DMS53 (cell line): ENCODE results near the gene BAZ1B.
A peak's percentile ranks its signal among the peaks of the same experiment; 100 is the strongest.
"Not testable (repeated sequence)": the region's sequence is repeated elsewhere in the genome, so short reads cannot be mapped to it uniquely, and the experiment has no call there.

ENCODE experiments used
- DNase-seq: peaks from one replicate; lab custom pipeline; 2025; lab: John Stamatoyannopoulos, UW

The BAZ1B gene

GRCh38 chr7:73442903-73443500 is 79.1 kb downstream of the BAZ1B start:
- DNase-seq = peak; percentile 30

- DNase-seq = peak; percentile 23
These were observed 79.7 kb downstream of the BAZ1B start for GRCh38 chr7:73442222-73442902.

GRCh38 chr7:73439410-73439704 is 82.7 kb downstream of the BAZ1B start:
- peak; percentile 46 for DNase-seq

- peak; percentile 46 for DNase-seq
These were observed 83.3 kb downstream of the BAZ1B start for GRCh38 chr7:73438547-73439409.

- DNase-seq = peak; percentile 26
These were observed 84.3 kb downstream of the BAZ1B start for GRCh38 chr7:73437621-73438416.

- no peak for DNase-seq
These were observed 85.0 kb downstream of the BAZ1B start for GRCh38 chr7:73437091-73437490.

GRCh38 chr7:73436031-73436929 is 85.8 kb downstream of the BAZ1B start:
- DNase-seq = peak; percentile 89

GRCh38 chr7:73435471-73436009 is 86.6 kb downstream of the BAZ1B start:
- peak; percentile 36 for DNase-seq

GRCh38 chr7:73434701-73435069 is 87.4 kb downstream of the BAZ1B start:
- no peak for DNase-seq

GRCh38 chr7:73433924-73434700 is 88.0 kb downstream of the BAZ1B start:
- DNase-seq = peak; percentile 82

- DNase-seq = peak; percentile 23
These were observed 89.4 kb downstream of the BAZ1B start for GRCh38 chr7:73432676-73433075.

- DNase-seq = peak; percentile 88
These were observed 90.9 kb downstream of the BAZ1B start for GRCh38 chr7:73431041-73431835.

- not testable (repeated sequence) for DNase-seq
These were observed 91.6 kb downstream of the BAZ1B start for GRCh38 chr7:73430540-73430939.

GRCh38 chr7:73429622-73430505 is 92.2 kb downstream of the BAZ1B start:
- DNase-seq = peak; percentile 44

GRCh38 chr7:73429215-73429614 is 92.9 kb downstream of the BAZ1B start:
- DNase-seq = peak; percentile 73

- peak; percentile 28 for DNase-seq
These were observed 93.9 kb downstream of the BAZ1B start for GRCh38 chr7:73427902-73428787.

GRCh38 chr7:73426016-73426415 is 96.1 kb downstream of the BAZ1B start:
- DNase-seq = no peak
